Measurements from ENCODE around the gene SSX2IP.

DNA sequence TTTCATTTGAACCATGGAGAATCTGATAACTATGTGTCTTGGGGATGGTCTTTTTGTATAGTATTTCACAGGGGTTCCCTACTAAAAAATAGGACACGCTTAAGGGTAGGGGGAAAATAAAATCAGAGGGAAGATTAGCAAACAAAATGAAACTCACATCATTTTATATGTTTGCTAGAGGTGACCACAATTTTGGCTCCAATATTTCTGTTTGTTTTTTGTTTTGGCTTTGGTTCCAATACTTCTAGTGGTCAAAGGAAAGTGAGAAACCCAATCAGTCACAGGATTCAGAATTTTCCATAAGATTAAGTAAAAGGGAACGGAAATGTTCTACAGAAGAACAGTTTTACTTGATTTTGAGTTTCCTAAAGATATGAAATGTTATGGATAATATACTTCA lies 42.3 kb upstream of the SSX2IP start:
- TF ChIP-seq, protein P1, sequence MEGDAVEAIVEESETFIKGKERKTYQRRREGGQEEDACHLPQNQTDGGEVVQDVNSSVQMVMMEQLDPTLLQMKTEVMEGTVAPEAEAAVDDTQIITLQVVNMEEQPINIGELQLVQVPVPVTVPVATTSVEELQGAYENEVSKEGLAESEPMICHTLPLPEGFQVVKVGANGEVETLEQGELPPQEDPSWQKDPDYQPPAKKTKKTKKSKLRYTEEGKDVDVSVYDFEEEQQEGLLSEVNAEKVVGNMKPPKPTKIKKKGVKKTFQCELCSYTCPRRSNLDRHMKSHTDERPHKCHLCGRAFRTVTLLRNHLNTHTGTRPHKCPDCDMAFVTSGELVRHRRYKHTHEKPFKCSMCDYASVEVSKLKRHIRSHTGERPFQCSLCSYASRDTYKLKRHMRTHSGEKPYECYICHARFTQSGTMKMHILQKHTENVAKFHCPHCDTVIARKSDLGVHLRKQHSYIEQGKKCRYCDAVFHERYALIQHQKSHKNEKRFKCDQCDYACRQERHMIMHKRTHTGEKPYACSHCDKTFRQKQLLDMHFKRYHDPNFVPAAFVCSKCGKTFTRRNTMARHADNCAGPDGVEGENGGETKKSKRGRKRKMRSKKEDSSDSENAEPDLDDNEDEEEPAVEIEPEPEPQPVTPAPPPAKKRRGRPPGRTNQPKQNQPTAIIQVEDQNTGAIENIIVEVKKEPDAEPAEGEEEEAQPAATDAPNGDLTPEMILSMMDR (IDR thresholded peaks at IDR 0.05), result no peak
- TF ChIP-seq POLR2A (IDR thresholded peaks at IDR 0.05), result no peak

All from uterus (tissue), 2 donors.